Ectodermal cell (in vitro differentiated cells): ENCODE results near the gene EP300.
"Not testable (repeated sequence)": the region's sequence is repeated elsewhere in the genome, so short reads cannot be mapped to it uniquely, and the experiment has no call there.

Experiments
- H3K27ac ChIP-seq: 2 replicates; pipeline ENCODE4 v1.7.0; 2013; ENCODE audit warnings: mild to moderate bottlenecking, low read depth, low read length; ENCODE audit not compliant: insufficient read depth, poor library complexity, severe bottlenecking
- H3K27me3 ChIP-seq: 2 replicates; pipeline ENCODE4 v1.7.0; 2013; ENCODE audit warnings: mild to moderate bottlenecking, low read length; ENCODE audit not compliant: insufficient read depth, control insufficient read depth, poor library complexity, severe bottlenecking
- H3K36me3 ChIP-seq: one replicate; pipeline ENCODE4 v1.7.0; 2013; ENCODE audit warnings: low read length; ENCODE audit not compliant: control insufficient read depth, insufficient read depth
- H3K4me1 ChIP-seq: one replicate; pipeline ENCODE4 v1.7.0; 2013; ENCODE audit warnings: low read length; ENCODE audit not compliant: control insufficient read depth, insufficient read depth
- H3K4me3 ChIP-seq: 2 replicates; pipeline ENCODE4 v1.7.0; 2013; ENCODE audit warnings: low read depth, low read length, control low read depth; ENCODE audit not compliant: insufficient read depth
- H3K9me3 ChIP-seq: 2 replicates; pipeline ENCODE4 v1.7.0; 2013; ENCODE audit warnings: mild to moderate bottlenecking, low read length, moderate library complexity; ENCODE audit not compliant: control insufficient read depth
- WGBS, 2 experiments: methylation state at CpG; one replicate each; pipeline ENCODE4 v1.1.7; 2013; ENCODE audit warnings: missing lambda C conversion rate in 2 of 2; 5-methylcytosine and 5-hydroxymethylcytosine counted together

The EP300 gene

GRCh38 chr22:41106969-41107325 lies 14.6 kb downstream of the EP300 start:
- H3K27ac ChIP-seq, H3K27me3 ChIP-seq, H3K4me1 ChIP-seq, H3K36me3 ChIP-seq, H3K9me3 ChIP-seq, H3K4me3 ChIP-seq: not testable (repeated sequence)
- WGBS, 2 experiments: 91 to 93% methylated on average over 9 of the region's 9 CpGs

DNA sequence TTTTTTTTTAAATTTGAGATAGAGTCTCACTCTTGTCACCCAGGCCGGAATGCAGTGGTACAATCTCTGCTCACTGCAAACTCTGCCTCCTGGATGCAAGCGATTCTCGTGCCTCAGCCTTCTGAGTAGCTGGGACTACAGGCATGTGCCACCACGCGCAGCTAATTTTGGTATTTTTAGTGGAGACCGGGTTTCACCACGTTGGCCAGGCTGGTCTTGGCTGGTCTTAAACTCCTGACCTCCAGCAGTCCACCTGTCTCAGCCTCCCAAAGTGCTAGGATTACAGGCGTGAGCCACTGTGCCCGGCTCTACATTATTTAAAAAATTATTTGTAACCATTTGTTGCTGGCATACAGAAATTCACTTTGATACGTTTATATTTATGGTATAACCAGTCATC lies 18.6 kb downstream of the EP300 start:
- Histone ChIP-seq H3K27ac (no peak overlapping the region), H3K4me3 (no peak overlapping the region), H3K27me3 (no peaks in the 10 kb centered on the region), H3K9me3 (no peaks in the 10 kb centered on the region), H3K4me1 (no peaks in the 10 kb centered on the region), H3K36me3 (peaks cover 13% of the 10 kb centered on the region)
- WGBS, 2 experiments: 91 to 95% methylated on average over 9 to 10 of the region's 10 CpGs

GRCh38 chr22:41116342-41116741 lies 23.9 kb downstream of the EP300 start:
- Histone ChIP-seq H3K4me3 (no peak overlapping the region), H3K27ac (no peak overlapping the region), H3K9me3 (no peaks in the 10 kb centered on the region), H3K4me1 (no peaks in the 10 kb centered on the region), H3K36me3 (peaks cover 23% of the 10 kb centered on the region), H3K27me3 (no peaks in the 10 kb centered on the region)
- WGBS, 2 experiments: 97 to 98% methylated on average over 2 of the region's 2 CpGs

DNA sequence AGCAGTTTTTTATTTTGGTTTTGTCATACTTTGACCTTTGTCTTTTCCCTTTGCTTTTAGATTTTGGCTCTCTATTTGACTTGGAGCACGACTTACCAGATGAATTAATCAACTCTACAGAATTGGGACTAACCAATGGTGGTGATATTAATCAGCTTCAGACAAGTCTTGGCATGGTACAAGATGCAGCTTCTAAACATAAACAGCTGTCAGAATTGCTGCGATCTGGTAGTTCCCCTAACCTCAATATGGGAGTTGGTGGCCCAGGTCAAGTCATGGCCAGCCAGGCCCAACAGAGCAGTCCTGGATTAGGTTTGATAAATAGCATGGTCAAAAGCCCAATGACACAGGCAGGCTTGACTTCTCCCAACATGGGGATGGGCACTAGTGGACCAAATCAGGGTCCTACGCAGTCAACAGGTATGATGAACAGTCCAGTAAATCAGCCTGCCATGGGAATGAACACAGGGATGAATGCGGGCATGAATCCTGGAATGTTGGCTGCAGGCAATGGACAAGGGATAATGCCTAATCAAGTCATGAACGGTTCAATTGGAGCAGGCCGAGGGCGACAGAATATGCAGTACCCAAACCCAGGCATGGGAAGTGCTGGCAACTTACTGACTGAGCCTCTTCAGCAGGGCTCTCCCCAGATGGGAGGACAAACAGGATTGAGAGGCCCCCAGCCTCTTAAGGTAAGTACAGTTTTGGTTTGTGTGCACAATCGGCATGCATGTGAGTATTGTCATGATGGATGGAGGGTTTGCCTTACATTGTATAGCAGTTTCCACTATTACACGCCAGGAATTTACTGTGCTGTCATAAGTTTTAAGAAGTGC lies 25.0 kb downstream of the EP300 start:
- WGBS, 2 experiments: 95 to 98% methylated on average over 9 of the region's 9 CpGs
- Histone ChIP-seq H3K4me3 (no peak overlapping the region), H3K27ac (no peak overlapping the region), H3K36me3 (peaks cover 23% of the 10 kb centered on the region), H3K9me3 (no peaks in the 10 kb centered on the region), H3K27me3 (no peaks in the 10 kb centered on the region), H3K4me1 (no peaks in the 10 kb centered on the region)

GRCh38 chr22:41123151-41123550 lies 30.8 kb downstream of the EP300 start:
- Histone ChIP-seq H3K36me3 (peaks cover 37% of the 10 kb centered on the region), H3K4me1 (no peaks in the 10 kb centered on the region), H3K4me3 (no peak overlapping the region), H3K9me3 (no peaks in the 10 kb centered on the region), H3K27me3 (no peaks in the 10 kb centered on the region), H3K27ac (no peak overlapping the region)
- WGBS, 2 experiments: 92 to 98% methylated on average over 2 of the region's 2 CpGs

DNA sequence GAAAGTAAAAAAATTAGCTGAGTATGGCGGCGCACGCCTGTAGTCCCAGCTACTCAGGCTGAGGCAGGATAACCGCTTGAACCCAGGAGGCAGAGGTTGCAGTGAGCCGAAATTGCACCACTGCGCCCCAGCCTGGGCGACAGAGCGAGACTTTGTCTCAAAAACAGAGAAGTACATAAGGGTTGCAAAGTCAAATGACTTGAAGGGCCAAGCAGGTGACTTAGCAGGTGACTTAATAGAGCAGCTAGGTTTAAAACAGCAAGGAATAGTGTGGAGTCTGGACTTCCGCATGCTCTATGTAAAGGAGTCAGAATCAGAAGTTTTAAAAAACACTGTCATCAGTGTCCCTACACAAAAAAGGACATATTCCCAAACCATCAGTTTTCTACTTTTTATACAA lies 31.7 kb downstream of the EP300 start:
- WGBS, 2 experiments: 92 to 96% methylated on average over 9 of the region's 9 CpGs
- Histone ChIP-seq H3K27ac (no peak overlapping the region), H3K4me1 (no peaks in the 10 kb centered on the region), H3K36me3 (peaks cover 38% of the 10 kb centered on the region), H3K4me3 (no peak overlapping the region), H3K9me3 (no peaks in the 10 kb centered on the region), H3K27me3 (no peaks in the 10 kb centered on the region)

- 96 to 99% methylated on average over 5 of the region's 5 CpGs for WGBS, 2 experiments
- no peaks in the 10 kb centered on the region for H3K27me3 ChIP-seq
- no peaks in the 10 kb centered on the region for H3K4me1 ChIP-seq
- H3K27ac ChIP-seq: no peak overlapping the region
- no peak overlapping the region for H3K4me3 ChIP-seq
- H3K36me3 ChIP-seq: peaks cover 62% of the 10 kb centered on the region
- H3K9me3 ChIP-seq: no peaks in the 10 kb centered on the region
Observed at GRCh38 chr22:41127451-41127850, 35.1 kb downstream of the EP300 start.

DNA sequence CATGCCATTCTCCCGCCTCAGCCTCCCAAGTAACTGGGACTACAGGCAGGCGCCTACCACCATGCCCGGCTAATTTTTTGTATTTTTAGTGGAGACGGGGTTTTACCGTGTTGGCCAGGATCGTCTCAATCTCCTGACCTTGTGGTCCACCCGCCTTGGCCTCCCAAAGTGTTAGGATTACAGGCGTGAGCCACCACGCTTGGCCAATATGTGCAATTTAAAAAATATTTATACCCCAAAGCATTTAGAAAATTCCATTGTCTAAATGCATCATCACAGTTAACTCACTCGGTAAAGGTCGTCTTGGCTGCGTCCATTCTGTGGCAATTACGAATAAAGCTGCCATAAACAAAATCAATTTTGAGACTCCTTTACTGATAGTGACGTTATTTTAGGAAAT lies 36.2 kb downstream of the EP300 start:
- Histone ChIP-seq H3K27me3 (no peaks in the 10 kb centered on the region), H3K4me1 (no peaks in the 10 kb centered on the region), H3K36me3 (peaks cover 68% of the 10 kb centered on the region), H3K4me3 (no peak overlapping the region), H3K9me3 (no peaks in the 10 kb centered on the region), H3K27ac (no peak overlapping the region)
- WGBS, 2 experiments: 94 to 95% methylated on average over 14 of the region's 14 CpGs

DNA sequence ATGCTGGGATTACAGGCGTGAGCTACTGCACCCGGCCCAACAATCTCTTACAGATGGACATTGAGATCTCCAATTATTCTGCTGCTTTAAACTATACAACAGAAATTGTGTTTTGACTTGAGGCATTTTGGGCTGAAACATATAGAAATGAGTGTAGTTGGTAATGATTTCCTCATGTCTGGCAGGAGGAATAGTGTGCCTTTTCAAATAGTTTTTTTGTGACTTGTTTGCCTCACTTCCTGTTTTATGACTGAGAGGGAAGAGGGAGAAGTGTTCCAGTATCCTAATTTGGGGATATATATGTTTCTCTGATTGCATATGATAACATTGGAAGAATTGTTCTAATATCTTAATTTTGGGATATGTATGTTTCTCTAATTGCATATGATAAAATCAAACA lies 40.2 kb downstream of the EP300 start:
- WGBS, 2 experiments: 88 to 89% methylated on average over 2 of the region's 2 CpGs
- Histone ChIP-seq H3K9me3 (no peaks in the 10 kb centered on the region), H3K4me3 (no peak overlapping the region), H3K4me1 (no peaks in the 10 kb centered on the region), H3K27ac (no peak overlapping the region), H3K27me3 (no peaks in the 10 kb centered on the region), H3K36me3 (peaks cover 69% of the 10 kb centered on the region)

DNA sequence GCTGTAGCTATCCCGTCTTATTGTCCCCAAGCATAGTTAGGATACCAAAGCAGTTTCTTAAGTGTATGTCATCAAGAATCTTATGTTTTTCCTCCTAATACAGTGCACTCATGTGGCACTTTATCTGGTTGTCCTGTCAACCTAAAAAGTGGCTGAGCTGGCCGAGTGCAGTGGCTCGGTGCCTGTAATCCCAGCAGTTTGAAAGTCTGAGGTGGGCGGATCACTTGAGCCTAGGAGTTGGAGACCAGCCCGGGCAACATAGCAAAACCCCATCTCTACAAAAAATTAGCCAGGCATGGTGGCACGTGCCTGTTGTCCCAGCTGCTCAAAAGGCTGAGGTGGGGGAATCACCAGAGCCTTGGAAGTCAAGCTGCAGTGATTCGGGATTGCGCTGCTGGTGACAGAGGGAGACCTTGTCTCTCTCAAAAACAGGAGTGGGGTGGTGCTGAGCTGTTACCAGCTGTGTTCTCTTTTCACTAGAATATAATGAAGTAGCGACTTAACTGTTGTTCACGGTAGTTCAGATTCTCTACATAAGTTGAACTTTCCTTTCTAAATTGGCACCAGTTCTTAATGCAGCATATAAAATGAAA lies 48.1 kb downstream of the EP300 start:
- 94 to 95% methylated on average over 10 of the region's 10 CpGs for WGBS, 2 experiments
- no peaks in the 10 kb centered on the region for H3K9me3 ChIP-seq
- H3K36me3 ChIP-seq: peaks cover 73% of the 10 kb centered on the region
- no peaks in the 10 kb centered on the region for H3K4me1 ChIP-seq
- no peak overlapping the region for H3K27ac ChIP-seq
- no peaks in the 10 kb centered on the region for H3K27me3 ChIP-seq
- H3K4me3 ChIP-seq: no peak overlapping the region
